Subcutaneous adipose tissue (tissue), 4 donors: Measurements from ENCODE around the gene ARL16. TPM values are rescaled to one million over a fixed set of nuclear protein-coding genes. Genes with fewer than 3 reads are reported as not detected.

Experiments used
- small RNA-seq: library from RNA; depleted of rRNA; stranded (forward); fragments of <200 nt; gene quantifications from one replicate; pipeline ENCODE3, GENCODE V24; 2016
- total RNA-seq, 4 donors: library from RNA; depleted of rRNA; stranded (reverse); fragments of >200 nt; gene quantifications; one replicate each; pipeline ENCODE4 v1.1.0, GENCODE V29; 2016

Gene ARL16
- total RNA-seq, 4 donors from 2014 or later = 13.2 to 40.3 (median 36.4) TPM

Small RNA genes lying within 50 kb of the gene (small RNA-seq; reads per million reads assigned to genes)
- not detected for gene MIR6786

Other genes starting within 250 kb of the ARL16 start
- 1,000 to 10,000 TPM; 1,095 to 1,902 (median 1,493) TPM for gene ACTG1, start 171.0 kb downstream of the ARL16 start, total RNA-seq
- gene FSCN2, start 155.4 kb downstream of the ARL16 start, total RNA-seq = 1 to 10 TPM in 1 of 4 donors, under 1 TPM in 1, not detected in 2; 0.88 to 1.0 TPM
- gene FAAP100, start 131.4 kb downstream of the ARL16 start, total RNA-seq = 10 to 100 TPM in 3 of 4 donors, 1 to 10 TPM in 1; 9.2 to 27.7 (median 11.9) TPM
- gene NPLOC4, start 46.7 kb downstream of the ARL16 start, total RNA-seq = 100 to 1,000 TPM in 1 of 4 donors, 10 to 100 TPM in 3; 47.4 to 112 (median 62.8) TPM
- 1 to 10 TPM in 1 of 4 donors, under 1 TPM in 2, not detected in 1; 0.44 to 2.4 (median 0.68) TPM for gene TSPAN10, start 46.6 kb downstream of the ARL16 start, total RNA-seq
- gene PDE6G, start 27.3 kb downstream of the ARL16 start, total RNA-seq = 1 to 10 TPM in 1 of 4 donors, not detected in 3; 2.7 TPM
- 10 to 100 TPM; 12.4 to 47.3 (median 34.1) TPM for gene OXLD1, start 17.2 kb downstream of the ARL16 start, total RNA-seq
- 10 to 100 TPM in 1 of 4 donors, 1 to 10 TPM in 3; 7.0 to 11.1 (median 8.5) TPM for gene CCDC137, start 17.1 kb downstream of the ARL16 start, total RNA-seq
- gene HGS, start 214 bp upstream of the ARL16 start, total RNA-seq = 10 to 100 TPM; 35.4 to 79.5 (median 60.5) TPM
- 10 to 100 TPM; 23.8 to 52.0 (median 29.0) TPM for gene MRPL12, start 19.6 kb upstream of the ARL16 start, total RNA-seq
- 10 to 100 TPM in 3 of 4 donors, 1 to 10 TPM in 1; 4.9 to 59.5 (median 15.9) TPM for gene SLC25A10, start 28.5 kb upstream of the ARL16 start, total RNA-seq
- gene GCGR, start 120.4 kb upstream of the ARL16 start, total RNA-seq = under 1 TPM in 1 of 4 donors, not detected in 3; 0.38 TPM
- gene MCRIP1, start 149.5 kb upstream of the ARL16 start, total RNA-seq = 10 to 100 TPM; 26.6 to 78.7 (median 54.8) TPM
- gene PPP1R27, start 151.3 kb upstream of the ARL16 start, total RNA-seq = not detected
- 100 to 1,000 TPM; 289 to 508 (median 447) TPM for gene P4HB, start 176.7 kb upstream of the ARL16 start, total RNA-seq
- gene ARHGDIA, start 187.5 kb upstream of the ARL16 start, total RNA-seq = 100 to 1,000 TPM; 116 to 235 (median 167) TPM
- 10 to 100 TPM; 25.4 to 38.8 (median 32.4) TPM for gene ALYREF, start 207.8 kb upstream of the ARL16 start, total RNA-seq
- 100 to 1,000 TPM in 3 of 4 donors, 10 to 100 TPM in 1; 88.4 to 132 (median 120) TPM for gene ANAPC11, start 207.9 kb upstream of the ARL16 start, total RNA-seq
- gene NPB, start 218.4 kb upstream of the ARL16 start, total RNA-seq = under 1 TPM in 2 of 4 donors, not detected in 2; 0.17 to 0.22 TPM
- 100 to 1,000 TPM in 1 of 4 donors, 10 to 100 TPM in 3; 23.8 to 130 (median 39.7) TPM for gene PCYT2, start 227.6 kb upstream of the ARL16 start, total RNA-seq
- gene SIRT7, start 234.4 kb upstream of the ARL16 start, total RNA-seq = 10 to 100 TPM in 3 of 4 donors, 1 to 10 TPM in 1; 7.5 to 22.0 (median 15.5) TPM
- 10 to 100 TPM in 3 of 4 donors, 1 to 10 TPM in 1; 9.8 to 20.0 (median 15.0) TPM for gene MAFG, start 243.9 kb upstream of the ARL16 start, total RNA-seq